GM06990 (cell line): Measurements from ENCODE around the gene ST6GALNAC3.

Source experiments
- DNase-seq: peaks from one replicate; pipeline ENCODE4 v3.0.0-alpha.2; 2011; ENCODE audit not compliant: insufficient read length; ENCODE audit errors: extremely low read depth
- H3K27me3 ChIP-seq: replicated peaks from 2 replicates; pipeline ENCODE4 v1.6.0; 2011; ENCODE audit warnings: low read length; ENCODE audit not compliant: control insufficient read depth, insufficient read depth
- H3K36me3 ChIP-seq: 2 replicates; pipeline ENCODE4 v1.5.1; 2011; ENCODE audit warnings: low read length; ENCODE audit not compliant: control insufficient read depth, insufficient read depth
- H3K4me3 ChIP-seq: replicated peaks from 2 replicates; pipeline ENCODE4 v1.5.1; 2011; ENCODE audit warnings: low read depth, mild to moderate bottlenecking, control low read depth, low read length
- CTCF ChIP-seq: IDR thresholded peaks from 2 replicates; pipeline ENCODE4 v1.5.1; 2011; ENCODE audit warnings: low read length, control low read depth, mild to moderate bottlenecking, inconsistent platforms; ENCODE audit not compliant: insufficient read depth, poor library complexity, severe bottlenecking

Gene ST6GALNAC3

GRCh38 chr1:76247261-76247852, 172.8 kb downstream of the ST6GALNAC3 start:
- no peak for TF ChIP-seq CTCF
- no peak for DNase-seq
- Histone ChIP-seq H3K4me3 (no peak overlapping the region), H3K36me3 (no peaks in the 10 kb centered on the region), H3K27me3 (no peaks in the 10 kb centered on the region)

GRCh38 chr1:76250271-76250670, 175.7 kb downstream of the ST6GALNAC3 start:
- no peak for DNase-seq
- Histone ChIP-seq H3K4me3 (no peak overlapping the region), H3K27me3 (no peaks in the 10 kb centered on the region), H3K36me3 (no peaks in the 10 kb centered on the region)
- TF ChIP-seq CTCF, result no peak

GRCh38 chr1:76252431-76252830, 177.9 kb downstream of the ST6GALNAC3 start:
- Histone ChIP-seq H3K4me3 (no peak overlapping the region), H3K36me3 (no peaks in the 10 kb centered on the region), H3K27me3 (no peaks in the 10 kb centered on the region)
- no peak for TF ChIP-seq CTCF
- DNase-seq, result no peak

- H3K36me3 ChIP-seq, result no peaks in the 10 kb centered on the region
- no peaks in the 10 kb centered on the region for H3K27me3 ChIP-seq
- no peak overlapping the region for H3K4me3 ChIP-seq
- no peak for DNase-seq
- no peak for TF ChIP-seq CTCF
These were observed 179.8 kb downstream of the ST6GALNAC3 start for GRCh38 chr1:76254104-76255030.

- TF ChIP-seq CTCF, result no peak
These were observed 182.0 kb downstream of the ST6GALNAC3 start for GRCh38 chr1:76256289-76257223.

More at GRCh38 chr1:76256289-76257223, 182.0 kb downstream of the ST6GALNAC3 start:
- H3K36me3 ChIP-seq, result no peaks in the 10 kb centered on the region
- DNase-seq, result no peak
- no peaks in the 10 kb centered on the region for H3K27me3 ChIP-seq
- H3K4me3 ChIP-seq, result no peak overlapping the region
